Stimulated activated naive CD4-positive, alpha-beta T cell treated with Interleukin-2 at 50 U/mL for 16 hours (primary cell): ENCODE results near the gene LRBA.

Experiments
- DNase-seq: peaks from one replicate; lab custom pipeline; 2025; lab: John Stamatoyannopoulos, UW

Gene LRBA

DNA sequence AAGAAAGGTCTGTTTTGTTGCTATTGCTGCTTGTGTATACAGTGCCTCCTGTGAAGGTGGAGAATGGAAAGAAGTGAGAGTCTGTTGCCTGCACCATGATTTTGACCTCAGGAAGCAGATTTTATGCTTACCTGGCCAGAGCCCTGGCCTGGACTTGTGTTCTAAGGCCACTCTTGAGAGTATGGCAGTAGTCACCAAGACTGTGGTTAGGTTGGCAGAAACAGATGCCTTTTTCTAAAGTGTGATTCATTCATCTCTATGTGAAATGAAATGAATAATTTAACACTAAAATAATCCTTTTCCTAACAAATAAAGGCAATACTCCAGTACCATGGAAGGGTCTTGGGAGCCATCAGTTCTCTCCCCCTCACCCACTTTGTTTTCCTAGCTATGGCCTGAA lies 775.1 kb downstream of the LRBA start:
- no peak for DNase-seq

- no peak for DNase-seq
These were observed 776.5 kb downstream of the LRBA start for GRCh38 chr4:150238591-150238990.

GRCh38 chr4:150237110-150237872 lies 777.8 kb downstream of the LRBA start:
- no peak for DNase-seq

DNA sequence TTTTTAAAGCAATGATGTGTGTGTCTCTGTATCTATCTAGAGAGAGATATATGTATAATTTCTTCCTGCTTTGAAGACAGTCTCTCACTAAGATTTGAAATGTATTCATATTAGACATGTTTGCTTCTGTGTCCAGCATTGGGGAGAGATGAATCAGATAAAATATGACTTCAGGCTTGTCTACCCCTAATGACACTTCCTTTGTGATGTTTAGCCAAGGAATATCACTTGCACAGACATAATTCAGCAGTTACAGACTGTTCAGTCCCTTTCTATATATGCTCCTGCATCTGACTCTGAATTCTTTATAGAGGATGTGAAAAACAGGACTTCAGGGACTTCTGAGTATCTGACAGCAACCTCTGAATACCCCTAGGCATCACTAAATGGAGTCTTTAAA lies 778.5 kb downstream of the LRBA start:
- no peak for DNase-seq

GRCh38 chr4:150235808-150236271 lies 779.2 kb downstream of the LRBA start:
- no peak for DNase-seq

GRCh38 chr4:150235317-150235716 lies 779.8 kb downstream of the LRBA start:
- no peak for DNase-seq

GRCh38 chr4:150234246-150234645 lies 780.8 kb downstream of the LRBA start:
- no peak for DNase-seq

- DNase-seq, result no peak
These were observed 783.1 kb downstream of the LRBA start for GRCh38 chr4:150232029-150232428.

- no peak for DNase-seq
These were observed 783.8 kb downstream of the LRBA start for GRCh38 chr4:150231107-150231770.

DNA sequence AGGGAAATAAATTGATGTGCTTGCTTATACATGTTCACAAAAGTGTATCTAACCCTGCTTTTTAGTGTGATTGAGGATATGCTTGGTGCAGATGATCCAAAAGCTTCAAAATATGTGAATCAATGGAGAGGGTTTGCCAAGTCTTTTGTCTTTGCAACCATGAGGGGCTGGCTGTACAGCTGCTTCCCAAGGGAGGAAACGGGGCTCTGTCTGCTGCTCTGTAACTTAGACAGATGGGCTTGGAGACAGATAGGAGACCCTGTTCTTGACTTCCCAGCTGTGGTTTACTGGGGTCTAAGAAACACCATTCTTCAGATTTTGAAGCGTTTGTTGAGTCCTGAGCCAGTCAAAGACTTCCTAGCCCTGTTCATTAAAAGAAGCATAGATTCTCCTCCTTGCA lies 784.5 kb downstream of the LRBA start:
- DNase-seq, result no peak

DNA sequence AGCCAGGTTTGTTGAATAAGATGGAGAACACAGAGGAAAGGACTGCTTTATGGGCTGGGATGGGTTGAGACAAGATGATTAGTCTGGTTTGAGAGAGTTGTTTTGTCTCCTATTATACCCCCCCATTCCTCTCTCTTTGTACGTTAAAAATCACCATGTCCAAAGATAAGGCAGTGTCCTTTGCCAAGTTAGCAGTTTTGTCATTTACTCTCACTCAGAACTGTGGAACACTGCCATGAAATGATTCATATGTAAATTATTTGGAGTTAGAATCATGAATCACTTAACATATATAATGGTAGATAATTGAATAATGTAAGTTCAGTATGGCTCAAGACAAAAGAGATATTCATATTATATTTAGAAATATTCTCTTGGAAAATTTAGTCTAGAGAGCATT lies 785.6 kb downstream of the LRBA start:
- DNase-seq, result no peak

DNA sequence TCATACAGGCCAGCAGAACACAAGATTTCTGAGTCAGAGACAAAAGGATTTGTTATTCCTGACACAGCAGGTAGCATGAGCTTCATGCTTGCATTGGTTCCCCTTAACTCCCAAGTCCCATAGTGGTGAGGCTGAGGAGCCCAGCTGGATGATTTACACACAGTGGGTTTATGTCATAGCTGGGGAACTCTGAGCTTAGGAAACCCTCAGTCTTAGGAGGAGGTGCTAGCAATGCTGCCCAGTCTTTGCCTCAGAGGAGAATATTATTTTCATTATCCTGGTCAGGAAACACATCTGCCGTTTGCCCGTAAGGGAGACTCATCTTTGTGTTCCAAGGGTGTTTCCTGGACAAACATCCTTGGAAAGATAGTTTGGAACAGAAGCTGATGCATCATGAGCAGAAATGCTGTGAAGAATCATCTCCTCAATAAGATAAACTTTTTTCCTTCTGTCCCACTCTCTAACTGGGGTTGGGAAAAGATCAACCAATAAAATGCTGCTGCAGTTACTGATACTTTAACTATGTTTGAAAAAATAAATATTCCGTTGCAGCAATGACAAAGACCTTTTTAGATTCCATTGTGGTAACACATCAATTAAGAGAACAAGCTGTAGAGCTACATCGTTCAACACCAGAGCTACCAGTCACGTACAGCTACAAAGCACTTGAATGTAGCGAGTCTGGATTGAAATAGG lies 790.0 kb downstream of the LRBA start:
- DNase-seq, result no peak

DNA sequence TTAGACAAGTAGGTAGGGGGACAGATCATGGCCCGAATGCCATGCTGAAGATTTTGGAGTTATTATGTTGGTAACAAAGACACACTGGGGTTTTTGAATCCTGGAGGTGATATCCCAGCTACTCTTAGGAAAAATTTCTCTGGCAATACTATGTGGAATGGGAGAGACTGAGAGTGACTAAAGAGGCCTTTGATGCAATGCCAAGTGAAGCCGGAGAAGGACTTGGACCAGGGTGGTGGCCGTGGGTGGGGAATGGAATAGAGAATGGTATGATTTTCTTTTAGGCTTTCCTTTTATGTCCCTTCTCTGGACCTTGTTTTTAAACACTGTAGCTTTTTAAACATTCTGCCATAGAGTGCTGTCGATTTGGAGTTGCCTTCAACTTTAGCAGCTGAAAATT lies 795.2 kb downstream of the LRBA start:
- no peak for DNase-seq

DNA sequence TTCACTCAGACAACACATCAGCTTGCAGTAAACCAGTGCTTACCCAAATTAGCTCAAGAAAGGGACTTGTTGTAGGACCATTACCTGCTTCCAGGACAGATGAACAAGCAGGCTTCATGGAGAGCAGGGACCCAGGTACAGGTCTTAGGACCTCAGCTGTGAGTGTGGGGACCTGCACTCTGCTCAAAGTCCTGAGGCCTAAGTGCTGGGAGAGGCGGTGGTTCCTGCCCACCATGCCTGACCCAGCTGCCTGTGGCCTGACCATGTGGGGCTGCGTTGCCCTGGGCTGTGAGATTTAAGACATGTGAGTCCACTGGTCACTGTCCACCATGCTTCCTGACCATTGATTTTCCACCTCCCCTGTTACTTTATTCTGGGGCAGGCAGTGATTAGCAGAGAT lies 796.6 kb downstream of the LRBA start:
- DNase-seq, result no peak

DNA sequence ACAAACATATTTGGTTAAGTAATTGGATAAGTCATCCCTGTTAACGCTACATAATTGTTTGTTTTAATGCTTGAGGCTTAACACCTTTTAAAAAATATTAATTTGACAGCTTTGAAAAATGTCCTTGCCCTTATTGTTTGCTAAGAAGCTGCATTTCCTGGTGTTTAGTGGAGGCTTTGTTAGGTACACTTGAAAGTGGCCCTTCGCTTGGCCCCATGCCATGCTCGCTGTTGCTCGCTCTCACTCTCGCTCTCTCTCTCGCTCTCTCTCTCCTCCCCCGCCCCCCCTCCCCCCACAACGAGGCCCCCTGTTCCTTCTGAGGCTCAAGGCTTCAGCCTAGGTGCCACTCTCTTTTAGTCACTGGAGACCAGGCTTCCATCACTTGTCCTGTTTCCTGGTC lies 797.3 kb downstream of the LRBA start:
- DNase-seq, result no peak

GRCh38 chr4:150217192-150217591 lies 797.9 kb downstream of the LRBA start:
- no peak for DNase-seq

- no peak for DNase-seq
These were observed 798.4 kb downstream of the LRBA start for GRCh38 chr4:150216726-150217125.

- DNase-seq, result no peak
These were observed 799.5 kb downstream of the LRBA start for GRCh38 chr4:150215601-150216000.
